ENCODE measurements around the gene IL1A. TPM values are rescaled to one million over a fixed set of nuclear protein-coding genes. Genes with fewer than 3 reads are reported as not detected.

The IL1A gene
- total and polyA plus RNA-seq, 4 experiments from 2014 or later, result 0.15 TPM; not detected in 3

Other genes with a start within 250 kb of the IL1A start
- 10 to 100 TPM; 29.7 to 31.3 TPM for gene POLR1B, start 242.0 kb downstream of the IL1A start, total RNA-seq
- gene POLR1B, start 242.0 kb downstream of the IL1A start, polyA plus RNA-seq, result 10 to 100 TPM; 18.4 to 25.4 TPM
- gene CHCHD5, start 199.9 kb downstream of the IL1A start, total RNA-seq, result 10 to 100 TPM; 23.3 to 24.9 TPM
- 10 to 100 TPM; 40.2 to 71.1 TPM for gene CHCHD5, start 199.9 kb downstream of the IL1A start, polyA plus RNA-seq
- gene SLC20A1, start 138.6 kb downstream of the IL1A start, total RNA-seq, result 10 to 100 TPM; 93.5 to 94.0 TPM
- gene SLC20A1, start 138.6 kb downstream of the IL1A start, polyA plus RNA-seq, result 10 to 100 TPM; 25.5 to 36.7 TPM
- not detected for gene NT5DC4, start 63.5 kb downstream of the IL1A start, total RNA-seq
- gene NT5DC4, start 63.5 kb downstream of the IL1A start, polyA plus RNA-seq, result not detected
- under 1 TPM in 1 of 2 experiments, not detected in 1; 0.06 TPM for gene CKAP2L, start 19.9 kb downstream of the IL1A start, total RNA-seq
- under 1 TPM in 1 of 2 donors, not detected in 1; 0.21 TPM for gene CKAP2L, start 19.9 kb downstream of the IL1A start, polyA plus RNA-seq
- 1 to 10 TPM in 1 of 2 experiments, under 1 TPM in 1; 0.81 to 1.3 TPM for gene IL1B, start 52.3 kb upstream of the IL1A start, total RNA-seq
- gene IL1B, start 52.3 kb upstream of the IL1A start, polyA plus RNA-seq, result not detected
- not detected for gene IL37, start 126.7 kb upstream of the IL1A start, total RNA-seq
- gene IL37, start 126.7 kb upstream of the IL1A start, polyA plus RNA-seq, result not detected
- not detected for gene IL36G, start 193.5 kb upstream of the IL1A start, total RNA-seq
- not detected for gene IL36G, start 193.5 kb upstream of the IL1A start, polyA plus RNA-seq
- gene IL36A, start 221.0 kb upstream of the IL1A start, total RNA-seq, result not detected
- gene IL36A, start 221.0 kb upstream of the IL1A start, polyA plus RNA-seq, result under 1 TPM in 1 of 2 donors, not detected in 1; 0.56 TPM

Measured in CD4-positive, alpha-beta memory T cell (primary cell).